Hepatocyte (in vitro differentiated cells): ENCODE results near the gene CRTAC1. TPM values are rescaled to one million over a fixed set of nuclear protein-coding genes. Genes with fewer than 3 reads are reported as not detected.

Source experiments
- DNase-seq: peaks from one replicate; pipeline ENCODE4 v3.0.0-alpha.2; 2016; ENCODE audit warnings: low spot score
- H2AFZ ChIP-seq: fragments of 200-600 bp; sonication (generic); 2 replicates; pipeline ENCODE4 v1.6.0; 2016; ENCODE audit warnings: antibody characterized with exemption, mild to moderate bottlenecking
- H3K27ac ChIP-seq: fragments of 200-600 bp; sonication (generic); 2 replicates; pipeline ENCODE4 v1.5.1; 2016; ENCODE audit warnings: mild to moderate bottlenecking
- H3K27me3 ChIP-seq: fragments of 200-600 bp; sonication (generic); 2 replicates; pipeline ENCODE4 v1.6.1; 2016
- H3K36me3 ChIP-seq: fragments of 200-600 bp; sonication (generic); replicated peaks from 2 replicates; pipeline ENCODE4 v1.5.1; 2016; ENCODE audit warnings: low read depth; ENCODE audit not compliant: insufficient read depth
- H3K4me1 ChIP-seq: fragments of 200-600 bp; sonication (generic); 2 replicates; pipeline ENCODE4 v1.5.1; 2016; ENCODE audit warnings: mild to moderate bottlenecking, moderate library complexity; ENCODE audit not compliant: insufficient read depth
- H3K4me2 ChIP-seq: fragments of 200-600 bp; sonication (generic); 2 replicates; pipeline ENCODE4 v1.6.0; 2016
- H3K4me3 ChIP-seq: fragments of 200-600 bp; sonication (generic); 2 replicates; pipeline ENCODE4 v1.5.1; 2016; ENCODE audit warnings: mild to moderate bottlenecking
- H3K79me2 ChIP-seq: fragments of 200-600 bp; sonication (generic); 2 replicates; pipeline ENCODE4 v1.6.0; 2017; ENCODE audit warnings: mild to moderate bottlenecking
- H3K9me2 ChIP-seq: fragments of 200-600 bp; sonication (generic); replicated peaks from 2 replicates; pipeline ENCODE4 v1.6.0; 2017; ENCODE audit warnings: mild to moderate bottlenecking; ENCODE audit not compliant: insufficient read depth
- H3K9me3 ChIP-seq: fragments of 200-600 bp; sonication (generic); 2 replicates; pipeline ENCODE4 v1.5.1; 2016; ENCODE audit warnings: low read depth, mild to moderate bottlenecking
- H4K20me1 ChIP-seq: fragments of 200-600 bp; sonication (generic); 2 replicates; pipeline ENCODE4 v1.6.0; 2016; ENCODE audit warnings: mild to moderate bottlenecking; ENCODE audit not compliant: insufficient read depth, poor library complexity, severe bottlenecking
- EZH2 ChIP-seq: fragments of 200-600 bp; sonication (generic); IDR thresholded peaks from 2 replicates; pipeline ENCODE4 v1.6.1; 2016; ENCODE audit warnings: antibody characterized with exemption, mild to moderate bottlenecking, borderline replicate concordance
- EZH2phosphoT487 ChIP-seq: fragments of 200-600 bp; sonication (generic); IDR thresholded peaks from one replicate; pipeline ENCODE4 v1.6.1; 2018; ENCODE audit warnings: antibody characterized with exemption, mild to moderate bottlenecking, low read depth, moderate library complexity; ENCODE audit not compliant: unreplicated experiment, severe bottlenecking
- WGBS: methylation state at CpG from one replicate; pipeline ENCODE4 v1.1.6; 2016; ENCODE audit warnings: low lambda C conversion rate; ENCODE audit errors: missing lambda C conversion rate; 5-methylcytosine and 5-hydroxymethylcytosine counted together
- polyA plus RNA-seq: library from polyadenylated mRNA; unstranded; fragments of >200 nt; fragmentation: Nextera tagmentation; extraction: Ambion mirVana; gene quantifications from 2 replicates; pipeline ENCODE4 v1.2.1, GENCODE V29; 2016
- total RNA-seq: library from RNA; depleted of rRNA; stranded (reverse); fragments of >200 nt; gene quantifications from 2 replicates; pipeline ENCODE4 v1.2.3, GENCODE V29; 2014
- TF ChIP-seq, protein P1 (sequence below): fragments of 200-600 bp; sonication (generic); IDR thresholded peaks from 2 replicates; pipeline ENCODE4 v1.5.1; 2016; ENCODE audit warnings: antibody characterized with exemption, mild to moderate bottlenecking; ENCODE audit not compliant: poor library complexity

CRTAC1 gene
- total and polyA plus RNA-seq, 2 experiments from 2014 or later: 0.47 to 0.76 TPM

DNA sequence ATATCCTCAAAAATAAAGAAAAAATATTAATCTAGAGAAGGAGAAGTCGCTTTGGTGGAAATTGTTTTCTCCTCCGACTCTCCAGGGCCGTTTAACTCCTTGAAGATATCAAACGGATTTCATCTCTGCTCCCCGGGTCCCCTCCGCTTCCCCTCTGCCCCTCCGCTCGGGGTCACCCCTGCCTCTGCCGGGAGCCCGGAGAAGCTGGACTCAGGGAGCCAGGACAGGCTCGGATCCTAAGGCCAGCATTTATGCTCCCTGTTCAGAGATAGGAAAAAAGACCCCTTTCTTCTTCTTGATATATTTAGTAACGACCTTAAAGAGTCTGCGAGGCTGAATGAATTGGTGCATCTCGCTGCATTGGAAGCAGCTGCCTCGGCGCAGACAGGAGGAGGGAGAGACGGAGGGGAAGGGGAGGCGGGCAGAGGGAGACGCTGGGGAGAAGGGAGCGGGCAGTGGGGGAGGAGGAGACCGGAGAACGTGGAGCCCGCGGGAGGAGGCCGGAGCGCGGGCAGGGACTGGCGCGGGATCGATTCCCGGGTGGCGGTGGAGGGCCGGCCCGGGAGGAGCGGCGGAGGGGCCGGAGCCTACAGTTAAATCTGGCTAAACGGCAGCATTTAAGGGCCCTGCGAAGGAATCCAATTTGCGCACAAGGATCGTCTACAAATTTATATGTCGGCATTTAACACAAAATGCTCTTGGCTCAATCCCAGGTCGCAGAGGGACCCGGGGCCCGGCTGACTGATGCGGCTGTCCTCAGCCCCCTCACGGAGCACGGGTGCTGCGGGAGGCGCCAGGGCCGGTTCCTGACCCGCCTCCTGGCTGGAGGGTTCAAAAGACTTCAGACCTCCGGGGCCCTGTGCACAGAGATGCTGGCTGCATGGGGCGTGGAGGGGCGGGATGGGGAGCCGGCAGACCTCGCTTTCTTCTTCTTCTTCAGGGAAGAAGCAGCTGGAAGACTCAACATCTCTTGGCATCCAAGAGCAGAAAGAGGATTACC is 55.6 kb downstream of the CRTAC1 start:
- WGBS: 17% methylated on average over 42 of the region's 57 CpGs
- Histone ChIP-seq H3K27ac (no peak overlapping the region), H3K4me2 (peak overlapping the region; percentile 50), H3K9me2 (no peaks in the 10 kb centered on the region), H3K79me2 (no peaks in the 10 kb centered on the region), H3K4me3 (no peak overlapping the region), H2AFZ (no peak overlapping the region), H4K20me1 (no peaks in the 10 kb centered on the region), H3K9me3 (no peaks in the 10 kb centered on the region), H3K27me3 (peaks cover 100% of the 10 kb centered on the region), H3K36me3 (no peaks in the 10 kb centered on the region), H3K4me1 (no peaks in the 10 kb centered on the region)
- DNase-seq: no peak
- TF ChIP-seq EZH2phosphoT487 (no peak), EZH2 (no peak)
- TF ChIP-seq, protein P1, sequence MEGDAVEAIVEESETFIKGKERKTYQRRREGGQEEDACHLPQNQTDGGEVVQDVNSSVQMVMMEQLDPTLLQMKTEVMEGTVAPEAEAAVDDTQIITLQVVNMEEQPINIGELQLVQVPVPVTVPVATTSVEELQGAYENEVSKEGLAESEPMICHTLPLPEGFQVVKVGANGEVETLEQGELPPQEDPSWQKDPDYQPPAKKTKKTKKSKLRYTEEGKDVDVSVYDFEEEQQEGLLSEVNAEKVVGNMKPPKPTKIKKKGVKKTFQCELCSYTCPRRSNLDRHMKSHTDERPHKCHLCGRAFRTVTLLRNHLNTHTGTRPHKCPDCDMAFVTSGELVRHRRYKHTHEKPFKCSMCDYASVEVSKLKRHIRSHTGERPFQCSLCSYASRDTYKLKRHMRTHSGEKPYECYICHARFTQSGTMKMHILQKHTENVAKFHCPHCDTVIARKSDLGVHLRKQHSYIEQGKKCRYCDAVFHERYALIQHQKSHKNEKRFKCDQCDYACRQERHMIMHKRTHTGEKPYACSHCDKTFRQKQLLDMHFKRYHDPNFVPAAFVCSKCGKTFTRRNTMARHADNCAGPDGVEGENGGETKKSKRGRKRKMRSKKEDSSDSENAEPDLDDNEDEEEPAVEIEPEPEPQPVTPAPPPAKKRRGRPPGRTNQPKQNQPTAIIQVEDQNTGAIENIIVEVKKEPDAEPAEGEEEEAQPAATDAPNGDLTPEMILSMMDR: no peak

DNA sequence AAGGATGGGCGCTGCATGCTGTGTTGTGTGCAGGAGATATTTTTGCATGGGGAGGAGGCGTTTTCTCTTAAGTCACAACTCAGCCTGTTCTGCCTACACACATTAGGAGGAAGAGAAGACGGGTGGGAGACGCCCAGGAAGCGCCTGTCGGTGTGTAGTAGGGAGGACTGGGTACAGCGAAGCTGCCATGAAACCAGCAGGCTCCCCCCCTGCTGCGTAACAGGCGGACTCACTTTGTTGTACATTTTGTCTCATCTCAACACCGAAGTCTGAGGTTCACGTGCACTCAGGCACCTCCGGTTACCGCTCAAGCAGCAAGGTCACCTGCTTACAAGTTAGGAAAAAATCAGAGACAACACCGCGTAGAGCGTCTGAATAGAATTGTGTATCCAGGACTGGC is 56.3 kb downstream of the CRTAC1 start:
- DNase-seq: no peak
- no peak overlapping the region for H3K4me3 ChIP-seq
- H3K27ac ChIP-seq: no peak overlapping the region
- 30% methylated on average over 16 of the region's 16 CpGs for WGBS
- H3K36me3 ChIP-seq: no peaks in the 10 kb centered on the region
- TF ChIP-seq, protein P1: no peak
- no peak for TF ChIP-seq EZH2
- TF ChIP-seq EZH2phosphoT487: no peak
- no peaks in the 10 kb centered on the region for H3K9me2 ChIP-seq
- H3K4me2 ChIP-seq: no peak overlapping the region
- no peaks in the 10 kb centered on the region for H4K20me1 ChIP-seq
- H3K9me3 ChIP-seq: no peaks in the 10 kb centered on the region
- H2AFZ ChIP-seq: no peak overlapping the region
- H3K4me1 ChIP-seq: no peaks in the 10 kb centered on the region
- H3K79me2 ChIP-seq: no peaks in the 10 kb centered on the region
- peaks cover 100% of the 10 kb centered on the region for H3K27me3 ChIP-seq

DNA sequence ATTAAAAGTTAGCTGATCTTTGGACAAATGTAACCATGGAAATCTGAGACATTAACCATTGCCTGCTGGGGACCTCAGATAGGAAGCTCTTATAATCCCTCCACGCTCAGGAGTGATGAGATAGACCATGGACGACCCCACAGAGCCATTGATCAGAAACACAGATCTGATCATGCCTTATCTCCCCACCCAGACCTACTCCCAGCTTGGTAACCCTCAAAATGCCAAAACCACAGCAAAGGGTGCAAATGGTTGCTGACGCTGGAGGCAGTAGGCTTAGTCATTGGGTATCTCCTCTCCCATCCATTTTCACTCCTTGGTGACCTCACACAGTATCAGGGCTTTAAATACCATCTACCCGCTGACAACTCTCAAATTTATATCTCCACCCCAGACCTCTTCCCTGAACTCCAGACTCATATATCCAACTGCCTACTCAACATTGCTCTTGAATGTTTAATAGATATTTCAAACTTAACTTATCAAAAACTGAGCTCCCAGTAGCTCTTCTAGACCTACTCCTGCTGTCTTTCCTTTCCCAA is 60.8 kb downstream of the CRTAC1 start:
- WGBS: 64% methylated on average over 4 of the region's 4 CpGs
- H3K4me3 ChIP-seq: no peak overlapping the region
- H3K36me3 ChIP-seq: no peaks in the 10 kb centered on the region
- H3K9me2 ChIP-seq: no peaks in the 10 kb centered on the region
- no peak for DNase-seq
- peaks cover 92% of the 10 kb centered on the region for H3K27me3 ChIP-seq
- TF ChIP-seq, protein P1: no peak
- TF ChIP-seq EZH2phosphoT487 (no peak), EZH2 (no peak)
- H3K79me2 ChIP-seq: no peaks in the 10 kb centered on the region
- H3K9me3 ChIP-seq: no peaks in the 10 kb centered on the region
- H3K27ac ChIP-seq: no peak overlapping the region
- no peaks in the 10 kb centered on the region for H3K4me1 ChIP-seq
- H2AFZ ChIP-seq: no peak overlapping the region
- no peak overlapping the region for H3K4me2 ChIP-seq
- no peaks in the 10 kb centered on the region for H4K20me1 ChIP-seq
